Suppressor macrophage (primary cell): ENCODE results near the gene ADORA1.

Experiments used
- DNase-seq, 4 experiments: peaks; one replicate each; pipeline ENCODE4 v3.0.0-alpha.2; 2020 to 2022

Gene ADORA1

GRCh38 chr1:203095061-203095690 lies 32.4 kb upstream of the ADORA1 start:
- DNase-seq, result no peak

- DNase-seq, result no peak
Measured at GRCh38 chr1:203096566-203096965, 31.0 kb upstream of the ADORA1 start.

- no peak for DNase-seq
Measured at GRCh38 chr1:203097001-203097400, 30.5 kb upstream of the ADORA1 start.

- DNase-seq, result no peak
Measured at GRCh38 chr1:203098445-203098844, 29.1 kb upstream of the ADORA1 start.

- DNase-seq, result no peak
Measured at GRCh38 chr1:203098914-203099520, 28.5 kb upstream of the ADORA1 start.

GRCh38 chr1:203099805-203100515 lies 27.6 kb upstream of the ADORA1 start:
- DNase-seq, result no peak

- peak; percentile 19 to 61 (median 42) for DNase-seq
Measured at GRCh38 chr1:203100516-203100869, 27.0 kb upstream of the ADORA1 start.

GRCh38 chr1:203101813-203102634 lies 25.5 kb upstream of the ADORA1 start:
- DNase-seq, result peak; percentile 37 to 68 (median 54)

GRCh38 chr1:203103216-203103615 lies 24.3 kb upstream of the ADORA1 start:
- DNase-seq, result no peak

- no peak for DNase-seq
Measured at GRCh38 chr1:203103829-203104495, 23.6 kb upstream of the ADORA1 start.

GRCh38 chr1:203104789-203105390 lies 22.6 kb upstream of the ADORA1 start:
- no peak for DNase-seq

- no peak for DNase-seq
Measured at GRCh38 chr1:203112475-203112874, 15.1 kb upstream of the ADORA1 start.

- DNase-seq, result no peak
Measured at GRCh38 chr1:203113308-203113707, 14.2 kb upstream of the ADORA1 start.

- no peak for DNase-seq
Measured at GRCh38 chr1:203114202-203114601, 13.3 kb upstream of the ADORA1 start.

- DNase-seq, result no peak
Measured at GRCh38 chr1:203116091-203116820, 11.3 kb upstream of the ADORA1 start.

GRCh38 chr1:203117611-203118575 lies 9.6 kb upstream of the ADORA1 start:
- DNase-seq, result peak; percentile 81 to 91 (median 86)

GRCh38 chr1:203120325-203121153 lies 7.0 kb upstream of the ADORA1 start:
- DNase-seq, result no peak

GRCh38 chr1:203121186-203122015 lies 6.1 kb upstream of the ADORA1 start:
- peak in 3 of 4 experiments; percentile 49 to 55 (median 54) for DNase-seq
